LNCaP clone FGC (cell line): Measurements from ENCODE around the gene RNF14.

Experiments used
- DNase-seq: peaks from one replicate; pipeline ENCODE4 v3.0.0-alpha.2; 2011; ENCODE audit warnings: low read depth
- H3K4me3 ChIP-seq: 2 replicates; pipeline ENCODE4 v1.5.1; 2011; ENCODE audit warnings: mild to moderate bottlenecking, low read depth, low read length, control low read depth
- CTCF ChIP-seq: IDR thresholded peaks from 2 replicates; pipeline ENCODE4 v1.5.1; 2012; ENCODE audit warnings: mild to moderate bottlenecking; ENCODE audit not compliant: control insufficient read depth, insufficient read depth; ENCODE audit errors: extremely low read depth

The RNF14 gene

GRCh38 chr5:141949511-141949910 lies 19.4 kb upstream of the RNF14 start:
- H3K4me3 ChIP-seq: no peak overlapping the region
- no peak for DNase-seq

GRCh38 chr5:141950207-141951005 lies 18.5 kb upstream of the RNF14 start:
- H3K4me3 ChIP-seq: no peak overlapping the region
- no peak for TF ChIP-seq CTCF
- DNase-seq: no peak

More at GRCh38 chr5:141949511-141949910, 19.4 kb upstream of the RNF14 start:
- TF ChIP-seq CTCF: no peak

- TF ChIP-seq CTCF: no peak
- no peak overlapping the region for H3K4me3 ChIP-seq
Observed at GRCh38 chr5:141951332-141951781, 17.5 kb upstream of the RNF14 start.

GRCh38 chr5:141952020-141952419 lies 16.9 kb upstream of the RNF14 start:
- TF ChIP-seq CTCF: no peak
- no peak overlapping the region for H3K4me3 ChIP-seq
- DNase-seq: no peak

More at GRCh38 chr5:141951332-141951781, 17.5 kb upstream of the RNF14 start:
- DNase-seq: no peak

GRCh38 chr5:141954194-141954593 lies 14.7 kb upstream of the RNF14 start:
- H3K4me3 ChIP-seq: no peak overlapping the region
- TF ChIP-seq CTCF: no peak

GRCh38 chr5:141957367-141957996 lies 11.4 kb upstream of the RNF14 start:
- no peak overlapping the region for H3K4me3 ChIP-seq
- TF ChIP-seq CTCF: no peak
- DNase-seq: no peak

More at GRCh38 chr5:141954194-141954593, 14.7 kb upstream of the RNF14 start:
- DNase-seq: no peak
